ENCODE measurements around the gene SMCO3.

DNA sequence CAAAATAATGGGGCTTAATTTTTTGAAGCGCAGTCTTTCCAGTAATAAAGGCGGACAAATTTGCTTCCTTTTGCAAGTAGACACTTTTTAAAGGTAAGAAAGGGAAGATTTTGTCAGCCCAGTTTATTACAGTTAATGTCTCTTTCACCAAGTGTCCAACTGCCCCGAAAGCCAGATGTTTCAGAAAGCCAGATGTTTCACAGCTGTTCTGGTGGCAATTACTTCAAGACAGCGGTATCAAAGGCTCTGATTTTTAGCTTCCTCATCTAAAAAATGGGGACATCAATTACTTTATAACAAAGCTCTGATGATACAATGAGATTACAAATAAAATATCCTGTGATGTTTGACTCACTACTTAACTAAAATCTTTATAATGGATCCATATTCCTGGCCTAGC, 11.7 kb downstream of the SMCO3 start:
- TF ChIP-seq, protein P1, sequence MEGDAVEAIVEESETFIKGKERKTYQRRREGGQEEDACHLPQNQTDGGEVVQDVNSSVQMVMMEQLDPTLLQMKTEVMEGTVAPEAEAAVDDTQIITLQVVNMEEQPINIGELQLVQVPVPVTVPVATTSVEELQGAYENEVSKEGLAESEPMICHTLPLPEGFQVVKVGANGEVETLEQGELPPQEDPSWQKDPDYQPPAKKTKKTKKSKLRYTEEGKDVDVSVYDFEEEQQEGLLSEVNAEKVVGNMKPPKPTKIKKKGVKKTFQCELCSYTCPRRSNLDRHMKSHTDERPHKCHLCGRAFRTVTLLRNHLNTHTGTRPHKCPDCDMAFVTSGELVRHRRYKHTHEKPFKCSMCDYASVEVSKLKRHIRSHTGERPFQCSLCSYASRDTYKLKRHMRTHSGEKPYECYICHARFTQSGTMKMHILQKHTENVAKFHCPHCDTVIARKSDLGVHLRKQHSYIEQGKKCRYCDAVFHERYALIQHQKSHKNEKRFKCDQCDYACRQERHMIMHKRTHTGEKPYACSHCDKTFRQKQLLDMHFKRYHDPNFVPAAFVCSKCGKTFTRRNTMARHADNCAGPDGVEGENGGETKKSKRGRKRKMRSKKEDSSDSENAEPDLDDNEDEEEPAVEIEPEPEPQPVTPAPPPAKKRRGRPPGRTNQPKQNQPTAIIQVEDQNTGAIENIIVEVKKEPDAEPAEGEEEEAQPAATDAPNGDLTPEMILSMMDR (CRISPR knock-in tag; IDR thresholded peaks at IDR 0.05), result no peak
- TF ChIP-seq, protein P2, sequence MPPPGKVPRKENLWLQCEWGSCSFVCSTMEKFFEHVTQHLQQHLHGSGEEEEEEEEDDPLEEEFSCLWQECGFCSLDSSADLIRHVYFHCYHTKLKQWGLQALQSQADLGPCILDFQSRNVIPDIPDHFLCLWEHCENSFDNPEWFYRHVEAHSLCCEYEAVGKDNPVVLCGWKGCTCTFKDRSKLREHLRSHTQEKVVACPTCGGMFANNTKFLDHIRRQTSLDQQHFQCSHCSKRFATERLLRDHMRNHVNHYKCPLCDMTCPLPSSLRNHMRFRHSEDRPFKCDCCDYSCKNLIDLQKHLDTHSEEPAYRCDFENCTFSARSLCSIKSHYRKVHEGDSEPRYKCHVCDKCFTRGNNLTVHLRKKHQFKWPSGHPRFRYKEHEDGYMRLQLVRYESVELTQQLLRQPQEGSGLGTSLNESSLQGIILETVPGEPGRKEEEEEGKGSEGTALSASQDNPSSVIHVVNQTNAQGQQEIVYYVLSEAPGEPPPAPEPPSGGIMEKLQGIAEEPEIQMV (CRISPR knock-in tag; IDR thresholded peaks at IDR 0.05; ENCODE audit: low read depth), result no peak
- TF ChIP-seq POLR2AphosphoS5 (IDR thresholded peaks at IDR 0.05; ENCODE audit: low read depth, low read length) (no peak), ZNF12 (CRISPR knock-in tag; IDR thresholded peaks at IDR 0.05) (no peak), ZBTB21 (CRISPR knock-in tag; IDR thresholded peaks at IDR 0.05) (no peak), HCFC1 (IDR thresholded peaks at IDR 0.05; ENCODE audit: low read depth, low read length) (no peak), NFYB (CRISPR knock-in tag; IDR thresholded peaks at IDR 0.05) (no peak)
- TF ChIP-seq, protein P3, sequence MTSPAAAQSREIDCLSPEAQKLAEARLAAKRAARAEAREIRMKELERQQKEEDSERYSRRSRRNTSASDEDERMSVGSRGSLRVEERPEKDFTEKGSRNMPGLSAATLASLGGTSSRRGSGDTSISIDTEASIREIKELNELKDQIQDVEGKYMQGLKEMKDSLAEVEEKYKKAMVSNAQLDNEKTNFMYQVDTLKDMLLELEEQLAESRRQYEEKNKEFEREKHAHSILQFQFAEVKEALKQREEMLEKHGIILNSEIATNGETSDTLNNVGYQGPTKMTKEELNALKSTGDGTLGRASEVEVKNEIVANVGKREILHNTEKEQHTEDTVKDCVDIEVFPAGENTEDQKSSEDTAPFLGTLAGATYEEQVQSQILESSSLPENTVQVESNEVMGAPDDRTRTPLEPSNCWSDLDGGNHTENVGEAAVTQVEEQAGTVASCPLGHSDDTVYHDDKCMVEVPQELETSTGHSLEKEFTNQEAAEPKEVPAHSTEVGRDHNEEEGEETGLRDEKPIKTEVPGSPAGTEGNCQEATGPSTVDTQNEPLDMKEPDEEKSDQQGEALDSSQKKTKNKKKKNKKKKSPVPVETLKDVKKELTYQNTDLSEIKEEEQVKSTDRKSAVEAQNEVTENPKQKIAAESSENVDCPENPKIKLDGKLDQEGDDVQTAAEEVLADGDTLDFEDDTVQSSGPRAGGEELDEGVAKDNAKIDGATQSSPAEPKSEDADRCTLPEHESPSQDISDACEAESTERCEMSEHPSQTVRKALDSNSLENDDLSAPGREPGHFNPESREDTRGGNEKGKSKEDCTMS (CRISPR knock-in tag; conservative IDR thresholded peaks at IDR 0.05), result no peak
- TF ChIP-seq, protein P4, sequence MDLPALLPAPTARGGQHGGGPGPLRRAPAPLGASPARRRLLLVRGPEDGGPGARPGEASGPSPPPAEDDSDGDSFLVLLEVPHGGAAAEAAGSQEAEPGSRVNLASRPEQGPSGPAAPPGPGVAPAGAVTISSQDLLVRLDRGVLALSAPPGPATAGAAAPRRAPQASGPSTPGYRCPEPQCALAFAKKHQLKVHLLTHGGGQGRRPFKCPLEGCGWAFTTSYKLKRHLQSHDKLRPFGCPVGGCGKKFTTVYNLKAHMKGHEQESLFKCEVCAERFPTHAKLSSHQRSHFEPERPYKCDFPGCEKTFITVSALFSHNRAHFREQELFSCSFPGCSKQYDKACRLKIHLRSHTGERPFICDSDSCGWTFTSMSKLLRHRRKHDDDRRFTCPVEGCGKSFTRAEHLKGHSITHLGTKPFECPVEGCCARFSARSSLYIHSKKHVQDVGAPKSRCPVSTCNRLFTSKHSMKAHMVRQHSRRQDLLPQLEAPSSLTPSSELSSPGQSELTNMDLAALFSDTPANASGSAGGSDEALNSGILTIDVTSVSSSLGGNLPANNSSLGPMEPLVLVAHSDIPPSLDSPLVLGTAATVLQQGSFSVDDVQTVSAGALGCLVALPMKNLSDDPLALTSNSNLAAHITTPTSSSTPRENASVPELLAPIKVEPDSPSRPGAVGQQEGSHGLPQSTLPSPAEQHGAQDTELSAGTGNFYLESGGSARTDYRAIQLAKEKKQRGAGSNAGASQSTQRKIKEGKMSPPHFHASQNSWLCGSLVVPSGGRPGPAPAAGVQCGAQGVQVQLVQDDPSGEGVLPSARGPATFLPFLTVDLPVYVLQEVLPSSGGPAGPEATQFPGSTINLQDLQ (CRISPR knock-in tag; IDR thresholded peaks at IDR 0.05), result no peak
